ENCODE data around the gene RFX6. TPM values are rescaled to one million over a fixed set of nuclear protein-coding genes. Genes with fewer than 3 reads are reported as not detected.
A peak's percentile ranks its signal among the peaks of the same experiment; 100 is the strongest.

The RFX6 gene
- total RNA-seq, 1 experiment from 2014 or later = 0.15 TPM

- H3K79me2 ChIP-seq (ENCODE audit: low read length) = no peaks in the 10 kb centered on the region
- DNase-seq (no peak), ATAC-seq (no peak)
- H3K9me3 ChIP-seq (ENCODE audit: low read length) = no peaks in the 10 kb centered on the region
- CTCF ChIA-PET = no interaction called here
- H2AFZ ChIP-seq (ENCODE audit: low read length) = no peak overlapping the region
- H4K20me1 ChIP-seq (ENCODE audit: low read length) = no peaks in the 10 kb centered on the region
- BruUV-seq (replicated peaks) = no TSS peak
- intact Hi-C loops (cut with micrococcal nuclease) = no loop called here
- H3K27ac ChIP-seq (ENCODE audit: low read length) = no peak overlapping the region
- TF ChIP-seq EZH2 (IDR thresholded peaks at IDR 0.05; ENCODE audit: low read length, unreplicated experiment) (no peak), EZH2phosphoT487 (IDR thresholded peaks at IDR 0.05; ENCODE audit: borderline replicate concordance, low read length) (no peak), CTCF (conservative IDR thresholded peaks at IDR 0.05; ENCODE audit: low read depth, low read length) (no peak)
- POLR2A ChIA-PET (ENCODE audit: unreplicated experiment) = no interaction called here
- no peaks in the 10 kb centered on the region for H3K9me2 ChIP-seq (replicated peaks; ENCODE audit: low read length)
- H3F3A ChIP-seq (ENCODE audit: low read length, unreplicated experiment) = peaks cover 5% of the 10 kb centered on the region
- no peak overlapping the region for H3K9ac ChIP-seq (ENCODE audit: low read length)
- no peak overlapping the region for H3K4me3 ChIP-seq (ENCODE audit: low read length)
- H3K27me3 ChIP-seq (ENCODE audit: low read length) = no peaks in the 10 kb centered on the region
- H3K4me1 ChIP-seq (ENCODE audit: insufficient read depth, low read length) = peaks cover 28% of the 10 kb centered on the region
- H3K4me2 ChIP-seq (ENCODE audit: low read length) = no peak overlapping the region
- H3K36me3 ChIP-seq (ENCODE audit: low read depth, low read length) = no peaks in the 10 kb centered on the region
Measured at GRCh38 chr6:116928677-116929076, 51.6 kb downstream of the RFX6 start.

DNA sequence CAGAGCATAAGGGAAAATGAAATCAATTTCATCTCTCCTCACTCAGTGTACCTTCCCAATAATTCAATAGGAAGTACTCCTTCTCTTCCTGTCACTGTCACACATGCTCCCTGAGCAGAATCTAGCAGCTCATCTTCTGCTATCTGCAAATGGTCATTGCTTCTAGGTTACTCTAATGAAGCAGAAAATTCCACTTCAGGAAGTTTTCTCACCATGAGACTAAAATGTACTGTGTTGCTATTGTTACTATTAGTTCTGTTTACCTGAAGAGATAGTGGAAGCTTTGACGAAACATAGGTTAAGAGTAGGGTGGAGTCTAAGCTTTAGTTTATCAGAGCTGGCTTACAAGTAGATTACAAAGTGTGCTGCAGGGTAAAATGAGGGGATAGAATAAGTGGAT is 52.8 kb downstream of the RFX6 start:
- no TSS peak for BruUV-seq (replicated peaks)
- TF ChIP-seq EZH2 (IDR thresholded peaks at IDR 0.05; ENCODE audit: low read length, unreplicated experiment) (no peak), EZH2phosphoT487 (IDR thresholded peaks at IDR 0.05; ENCODE audit: borderline replicate concordance, low read length) (no peak), CTCF (conservative IDR thresholded peaks at IDR 0.05; ENCODE audit: low read depth, low read length) (no peak)

DNA sequence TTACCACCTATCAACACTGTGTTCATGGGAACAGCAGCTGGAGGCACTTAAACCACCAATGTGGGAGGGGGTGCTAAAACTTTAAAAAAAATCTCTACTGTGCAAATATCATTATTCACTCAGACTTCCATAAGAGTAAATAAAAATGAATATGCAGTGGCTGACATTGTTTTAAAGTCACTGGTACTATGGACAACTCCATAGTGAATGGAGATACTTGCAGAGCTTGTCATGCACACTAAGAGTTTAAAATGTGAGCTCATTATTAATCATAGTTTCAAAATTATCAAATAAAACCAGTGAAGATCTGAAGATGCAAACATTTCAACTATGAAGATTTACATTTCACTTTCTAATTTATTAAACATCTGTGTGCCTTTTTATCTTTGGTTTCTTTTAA is 54.4 kb downstream of the RFX6 start:
- Histone ChIP-seq H3K9ac (ENCODE audit: low read length) (peak overlapping the region; percentile 72), H3K79me2 (ENCODE audit: low read length) (no peaks in the 10 kb centered on the region), H3K9me3 (ENCODE audit: low read length) (no peaks in the 10 kb centered on the region), H3K4me2 (ENCODE audit: low read length) (peak overlapping the region; percentile 78), H3K4me1 (ENCODE audit: insufficient read depth, low read length) (peaks cover 36% of the 10 kb centered on the region), H4K20me1 (ENCODE audit: low read length) (no peaks in the 10 kb centered on the region), H3K27ac (ENCODE audit: low read length) (peak overlapping the region; percentile 97), H3K9me2 (replicated peaks; ENCODE audit: low read length) (no peaks in the 10 kb centered on the region), H3K27me3 (ENCODE audit: low read length) (no peaks in the 10 kb centered on the region), H3K4me3 (ENCODE audit: low read length) (peak overlapping the region; percentile 47; the same call in 1 of the 2 replicates), H3K36me3 (ENCODE audit: low read depth, low read length) (no peaks in the 10 kb centered on the region), H3F3A (ENCODE audit: low read length, unreplicated experiment) (peaks cover 5% of the 10 kb centered on the region), H2AFZ (ENCODE audit: low read length) (no peak overlapping the region)
- no peak for TF ChIP-seq EZH2 (IDR thresholded peaks at IDR 0.05; ENCODE audit: low read length, unreplicated experiment)
- TF ChIP-seq EZH2phosphoT487 (IDR thresholded peaks at IDR 0.05; ENCODE audit: borderline replicate concordance, low read length) = no peak
- no peak for TF ChIP-seq CTCF (conservative IDR thresholded peaks at IDR 0.05; ENCODE audit: low read depth, low read length)
- intact Hi-C loops (cut with micrococcal nuclease) = loop anchor here (5.0 kb wide), 1 partner anchor 36 kb away; no protein-coding TSS in a partner anchor
- ChIA-PET CTCF (no interaction called here), POLR2A (ENCODE audit: unreplicated experiment) (no interaction called here)
- ATAC-seq (peak; percentile 63), DNase-seq (peak; percentile 75)
- BruUV-seq (replicated peaks) = no TSS peak

More for the DNA sequence above, 52.8 kb downstream of the RFX6 start:
- Histone ChIP-seq H2AFZ (ENCODE audit: low read length) (no peak overlapping the region), H4K20me1 (ENCODE audit: low read length) (no peaks in the 10 kb centered on the region), H3K27me3 (ENCODE audit: low read length) (no peaks in the 10 kb centered on the region), H3K79me2 (ENCODE audit: low read length) (no peaks in the 10 kb centered on the region), H3K4me2 (ENCODE audit: low read length) (no peak overlapping the region), H3F3A (ENCODE audit: low read length, unreplicated experiment) (peaks cover 5% of the 10 kb centered on the region), H3K4me3 (ENCODE audit: low read length) (no peak overlapping the region), H3K36me3 (ENCODE audit: low read depth, low read length) (no peaks in the 10 kb centered on the region), H3K9ac (ENCODE audit: low read length) (no peak overlapping the region), H3K9me3 (ENCODE audit: low read length) (no peaks in the 10 kb centered on the region), H3K9me2 (replicated peaks; ENCODE audit: low read length) (no peaks in the 10 kb centered on the region), H3K27ac (ENCODE audit: low read length) (no peak overlapping the region), H3K4me1 (ENCODE audit: insufficient read depth, low read length) (peaks cover 36% of the 10 kb centered on the region)
- CTCF ChIA-PET = no interaction called here
- intact Hi-C loops (cut with micrococcal nuclease) = loop anchor here (5.0 kb wide), 1 partner anchor 37 kb away; no protein-coding TSS in a partner anchor
- POLR2A ChIA-PET (ENCODE audit: unreplicated experiment) = no interaction called here
- no peak for DNase-seq
- ATAC-seq = no peak
